Esophagus muscularis mucosa (tissue), 4 donors: ENCODE results near the gene NLK. TPM values are rescaled to one million over a fixed set of nuclear protein-coding genes. Genes with fewer than 3 reads are reported as not detected.
A peak's percentile ranks its signal among the peaks of the same experiment; 100 is the strongest.

Source experiments
- DNase-seq: peaks from one replicate; pipeline ENCODE4 v3.0.0-alpha.2; 2017; ENCODE audit errors: extremely low spot score
- H3K27ac ChIP-seq, 4 donors: fragments of 200-600 bp; sonication (generic); replicated peaks in 1 of 4; 1 replicate in 3 of 4; 2 replicates in 1 of 4; pipeline ENCODE4 v1.5.1; 2016 to 2019; ENCODE audit warnings: mild to moderate bottlenecking in 1 of 4
- H3K27me3 ChIP-seq, 4 donors: fragments of 200-600 bp; sonication (generic); one replicate each; pipeline versions ENCODE4 v1.5.1 to v1.6.0; 2016 to 2019
- H3K36me3 ChIP-seq, 4 donors: fragments of 200-600 bp; sonication (generic); one replicate each; pipeline ENCODE4 v1.5.1; 2016 to 2019
- H3K4me1 ChIP-seq, 4 donors: fragments of 200-600 bp; sonication (generic); one replicate each; pipeline ENCODE4 v1.5.1; 2016 to 2019
- H3K4me3 ChIP-seq, 4 donors: fragments of 200-600 bp; sonication (generic); 1 replicate in 2 of 4; 2 replicates in 2 of 4; pipeline ENCODE4 v1.5.1; 2016 to 2019; ENCODE audit warnings: mild to moderate bottlenecking in 4 of 4, moderate library complexity in 1 of 4
- H3K9me3 ChIP-seq, 4 donors: fragments of 200-600 bp; sonication (generic); 1 replicate in 3 of 4; 2 replicates in 1 of 4; pipeline ENCODE4 v1.5.1; 2016 to 2019
- CTCF ChIP-seq, 3 experiments: fragments of 200-600 bp in 2 of 3; fragments of 450-650 bp in 1 of 3; sonication (generic) in 2 of 3; IDR thresholded peaks; one replicate each; pipeline ENCODE4 v1.5.1; 2017 to 2019; ENCODE audit warnings: antibody characterized with exemption in 3 of 3, mild to moderate bottlenecking in 2 of 3, moderate library complexity in 1 of 3
- EP300 ChIP-seq: sonication (generic); formaldehyde crosslinking; IDR thresholded peaks from one replicate; pipeline ENCODE4 v1.6.1; 2017; ENCODE audit warnings: antibody characterized with exemption
- POLR2A ChIP-seq: fragments of 450-650 bp; IDR thresholded peaks from one replicate; pipeline ENCODE4 v1.6.1; 2017; ENCODE audit warnings: antibody characterized with exemption, moderate library complexity, mild to moderate bottlenecking, low read depth
- POLR2AphosphoS5 ChIP-seq, 2 donors: sonication (generic); formaldehyde crosslinking; IDR thresholded peaks; one replicate each; pipeline ENCODE4 v1.6.1; 2017; ENCODE audit warnings: antibody characterized with exemption in 2 of 2
- WGBS: methylation state at CpG from one replicate; pipeline ENCODE4 v1.1.5; 2018; 5-methylcytosine and 5-hydroxymethylcytosine counted together
- intact Hi-C: fragments of 100-400 bp; cut with DNase I; formaldehyde crosslinking; loops from one replicate; pipeline ENCODE4 v1.15.1; 2023
- total RNA-seq, 4 donors: library from RNA; depleted of rRNA; stranded (reverse); fragments of >200 nt; gene quantifications; one replicate each; pipeline versions ENCODE4 v1.1.0 to v1.2.1, GENCODE V29; 2016

Gene NLK
- total RNA-seq, 4 donors from 2014 or later = 10.1 to 16.2 (median 12.6) TPM

- Histone ChIP-seq H3K27ac (no peak overlapping the region), H3K4me1 (no peaks in the 10 kb centered on the region), H3K4me3 (no peak overlapping the region), H3K9me3 (no peaks in the 10 kb centered on the region), H3K27me3 (peaks cover 0 to 3% (median 0%) of the 10 kb centered on the region in 4 donors), H3K36me3 (no peaks in the 10 kb centered on the region)
- 0% methylated on average over 2 of the region's 2 CpGs for WGBS
- DNase-seq = no peak
- intact Hi-C loops = no loop called here
- TF ChIP-seq POLR2A (no peak), EP300 (no peak), CTCF (IDR thresholded peaks at IDR 0.05) (no peak), POLR2AphosphoS5 (IDR thresholded peaks at IDR 0.05) (no peak)
These were observed 34.0 kb upstream of the NLK start for GRCh38 chr17:28008513-28008912.

- no peak overlapping the region for H3K4me3 ChIP-seq
- intact Hi-C loops = no loop called here
- H3K9me3 ChIP-seq = no peaks in the 10 kb centered on the region
- H3K36me3 ChIP-seq = no peaks in the 10 kb centered on the region
- DNase-seq = no peak
- peaks cover 0 to 3% (median 0%) of the 10 kb centered on the region in 4 donors for H3K27me3 ChIP-seq
- WGBS = 20% methylated on average over 2 of the region's 2 CpGs
- no peak overlapping the region for H3K27ac ChIP-seq
- TF ChIP-seq CTCF (IDR thresholded peaks at IDR 0.05) = no peak
- no peak for TF ChIP-seq EP300
- no peak for TF ChIP-seq POLR2AphosphoS5 (IDR thresholded peaks at IDR 0.05)
- TF ChIP-seq POLR2A = no peak
- no peaks in the 10 kb centered on the region for H3K4me1 ChIP-seq
These were observed 32.1 kb upstream of the NLK start for GRCh38 chr17:28010406-28010805.

- WGBS = 66% methylated on average over 4 of the region's 4 CpGs
These were observed 23.9 kb upstream of the NLK start for GRCh38 chr17:28018439-28019070.

GRCh38 chr17:28020515-28020914, 22.0 kb upstream of the NLK start:
- WGBS = 64% methylated on average over 1 of the region's 1 CpG
- intact Hi-C loops = no loop called here
- H3K4me1 ChIP-seq = peaks cover 0 to 6% (median 0%) of the 10 kb centered on the region in 4 donors
- peaks cover 0 to 2% (median 0%) of the 10 kb centered on the region in 4 donors for H3K27me3 ChIP-seq
- H3K9me3 ChIP-seq = no peaks in the 10 kb centered on the region
- no peak overlapping the region for H3K4me3 ChIP-seq
- no peaks in the 10 kb centered on the region for H3K36me3 ChIP-seq
- no peak overlapping the region for H3K27ac ChIP-seq
- TF ChIP-seq POLR2AphosphoS5 (IDR thresholded peaks at IDR 0.05) (no peak), CTCF (IDR thresholded peaks at IDR 0.05) (no peak), EP300 (no peak), POLR2A (no peak)
- no peak for DNase-seq

More at GRCh38 chr17:28018439-28019070, 23.9 kb upstream of the NLK start:
- H3K27ac ChIP-seq = no peak overlapping the region
- no peak for DNase-seq
- H3K9me3 ChIP-seq = no peaks in the 10 kb centered on the region
- H3K36me3 ChIP-seq = no peaks in the 10 kb centered on the region
- H3K27me3 ChIP-seq = peaks cover 0 to 2% (median 0%) of the 10 kb centered on the region in 4 donors
- TF ChIP-seq EP300 = no peak
- no peak for TF ChIP-seq POLR2A
- TF ChIP-seq CTCF (IDR thresholded peaks at IDR 0.05) = no peak
- TF ChIP-seq POLR2AphosphoS5 (IDR thresholded peaks at IDR 0.05) = peak in 1 of 2 donors; percentile 14
- H3K4me3 ChIP-seq = no peak overlapping the region
- intact Hi-C loops = no loop called here
- peaks cover 0 to 6% (median 0%) of the 10 kb centered on the region in 4 donors for H3K4me1 ChIP-seq

- intact Hi-C loops = no loop called here
- H3K27me3 ChIP-seq = no peaks in the 10 kb centered on the region
- no peak overlapping the region for H3K4me3 ChIP-seq
- WGBS = 92% methylated on average over 1 of the region's 1 CpG
- H3K36me3 ChIP-seq = no peaks in the 10 kb centered on the region
- H3K9me3 ChIP-seq = no peaks in the 10 kb centered on the region
- H3K4me1 ChIP-seq = peaks cover 0 to 6% (median 0%) of the 10 kb centered on the region in 4 donors
- no peak for TF ChIP-seq POLR2AphosphoS5 (IDR thresholded peaks at IDR 0.05)
- TF ChIP-seq CTCF (IDR thresholded peaks at IDR 0.05) = no peak
- TF ChIP-seq POLR2A = no peak
- no peak for TF ChIP-seq EP300
- no peak overlapping the region for H3K27ac ChIP-seq
- no peak for DNase-seq
These were observed 13.4 kb upstream of the NLK start for GRCh38 chr17:28029044-28029443.
